GM12873 (cell line): ENCODE measurements around the gene TBK1.

Experiments used
- TF ChIP-seq, protein P1 (sequence below): IDR thresholded peaks from 2 replicates; pipeline ENCODE4 v1.5.1; 2012; ENCODE audit warnings: low read depth, mild to moderate bottlenecking, moderate library complexity, low read length, control low read depth; ENCODE audit not compliant: insufficient read depth; ENCODE audit errors: missing control alignments

TBK1 gene

DNA sequence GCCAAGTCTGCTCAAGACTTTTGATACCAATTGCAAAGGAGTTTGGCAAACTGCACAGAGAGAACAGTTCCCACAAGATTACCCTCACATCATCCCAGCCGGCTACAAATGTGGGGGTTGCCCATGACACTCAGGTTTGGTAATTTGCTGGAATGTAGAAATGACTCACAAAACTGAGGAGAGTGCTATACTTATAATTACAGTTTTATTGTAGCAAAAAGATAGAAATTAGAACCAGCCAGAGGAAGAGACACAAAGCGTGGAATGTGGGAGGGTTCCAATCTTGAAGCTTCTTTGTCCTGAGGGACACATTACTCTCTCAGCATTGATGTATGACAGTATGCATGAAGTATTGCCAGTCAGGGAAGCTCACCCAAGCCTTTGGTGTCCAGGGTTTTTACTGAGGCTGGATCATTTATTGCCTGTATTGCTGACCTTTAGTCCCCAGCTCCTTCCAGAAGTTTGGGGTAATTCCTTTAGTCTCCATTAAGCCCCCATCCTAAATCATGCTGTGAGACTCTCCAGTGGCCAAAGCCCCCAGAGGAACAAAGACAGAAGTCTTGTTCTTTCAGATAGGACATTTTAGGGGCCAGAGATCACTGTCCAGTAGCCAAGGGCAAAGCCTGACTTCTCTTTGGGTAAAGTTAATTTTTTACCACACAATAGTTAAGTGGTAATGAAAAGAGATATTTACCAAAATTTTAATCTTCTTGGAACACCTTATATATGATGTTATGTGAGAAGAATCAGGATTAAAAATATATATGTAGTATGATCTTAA, 9.9 kb downstream of the TBK1 start:
- TF ChIP-seq, protein P1, sequence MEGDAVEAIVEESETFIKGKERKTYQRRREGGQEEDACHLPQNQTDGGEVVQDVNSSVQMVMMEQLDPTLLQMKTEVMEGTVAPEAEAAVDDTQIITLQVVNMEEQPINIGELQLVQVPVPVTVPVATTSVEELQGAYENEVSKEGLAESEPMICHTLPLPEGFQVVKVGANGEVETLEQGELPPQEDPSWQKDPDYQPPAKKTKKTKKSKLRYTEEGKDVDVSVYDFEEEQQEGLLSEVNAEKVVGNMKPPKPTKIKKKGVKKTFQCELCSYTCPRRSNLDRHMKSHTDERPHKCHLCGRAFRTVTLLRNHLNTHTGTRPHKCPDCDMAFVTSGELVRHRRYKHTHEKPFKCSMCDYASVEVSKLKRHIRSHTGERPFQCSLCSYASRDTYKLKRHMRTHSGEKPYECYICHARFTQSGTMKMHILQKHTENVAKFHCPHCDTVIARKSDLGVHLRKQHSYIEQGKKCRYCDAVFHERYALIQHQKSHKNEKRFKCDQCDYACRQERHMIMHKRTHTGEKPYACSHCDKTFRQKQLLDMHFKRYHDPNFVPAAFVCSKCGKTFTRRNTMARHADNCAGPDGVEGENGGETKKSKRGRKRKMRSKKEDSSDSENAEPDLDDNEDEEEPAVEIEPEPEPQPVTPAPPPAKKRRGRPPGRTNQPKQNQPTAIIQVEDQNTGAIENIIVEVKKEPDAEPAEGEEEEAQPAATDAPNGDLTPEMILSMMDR, result no peak

DNA sequence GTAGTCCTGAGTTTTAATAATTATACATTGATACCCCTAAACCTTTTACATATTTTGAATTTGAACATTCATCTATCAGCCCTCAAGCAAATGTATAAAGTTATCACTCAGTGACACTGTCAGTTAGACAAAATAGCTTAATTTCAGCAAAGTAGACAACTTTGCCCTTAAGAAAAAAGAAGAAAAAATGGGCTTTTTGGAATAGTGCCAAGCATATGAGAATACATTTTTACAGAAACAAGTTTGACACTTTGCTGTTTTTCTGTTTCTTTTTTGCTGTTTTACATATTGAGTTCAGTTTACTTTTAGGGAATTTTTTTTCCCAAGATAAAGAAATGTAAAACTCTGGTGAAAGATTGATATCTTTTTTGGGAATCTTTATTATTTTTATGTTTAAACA, 14.3 kb downstream of the TBK1 start:
- TF ChIP-seq, protein P1, result no peak

DNA sequence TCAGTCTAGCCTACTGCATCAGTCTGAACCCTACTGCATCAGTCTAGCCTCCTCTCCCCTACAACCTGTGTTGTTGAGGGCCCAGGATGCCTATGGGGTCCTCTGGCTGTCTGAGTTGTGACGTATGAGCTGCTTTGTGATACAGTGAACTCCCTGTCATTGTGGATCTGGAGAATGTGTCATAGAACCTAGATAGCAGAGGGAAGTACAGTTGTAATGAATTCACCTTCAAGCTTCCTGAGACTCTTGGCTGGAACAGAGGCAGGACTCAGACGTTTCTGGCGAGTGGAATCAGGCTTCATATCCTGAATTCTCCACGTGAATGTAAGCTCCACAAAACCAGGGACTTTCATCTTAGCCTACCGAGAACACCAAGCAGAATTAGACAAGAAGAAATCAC, 17.0 kb downstream of the TBK1 start:
- TF ChIP-seq, protein P1, result no peak

GRCh38 chr12:64469455-64470142, 17.7 kb downstream of the TBK1 start:
- TF ChIP-seq, protein P1, result no peak

DNA sequence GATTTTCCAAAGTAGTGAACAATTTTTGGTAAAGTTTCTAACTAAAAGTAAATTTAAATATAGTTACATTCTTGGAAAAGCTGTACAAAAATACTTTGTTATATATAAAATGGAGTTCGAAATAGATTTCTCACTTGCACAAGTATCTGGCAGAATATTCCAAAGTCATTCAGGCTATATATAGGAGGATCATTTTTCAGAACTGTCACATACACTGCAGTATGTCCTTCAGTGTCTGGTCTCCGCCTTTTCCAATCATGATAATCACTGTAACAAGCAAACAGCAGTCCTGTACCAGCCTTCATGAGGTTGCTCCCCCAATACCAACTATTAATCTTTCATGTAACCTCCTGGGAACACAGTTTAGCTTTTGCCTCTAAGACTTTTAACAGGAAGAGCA, 18.6 kb downstream of the TBK1 start:
- TF ChIP-seq, protein P1, result no peak

GRCh38 chr12:64473176-64473575, 21.3 kb downstream of the TBK1 start:
- TF ChIP-seq, protein P1, result no peak

DNA sequence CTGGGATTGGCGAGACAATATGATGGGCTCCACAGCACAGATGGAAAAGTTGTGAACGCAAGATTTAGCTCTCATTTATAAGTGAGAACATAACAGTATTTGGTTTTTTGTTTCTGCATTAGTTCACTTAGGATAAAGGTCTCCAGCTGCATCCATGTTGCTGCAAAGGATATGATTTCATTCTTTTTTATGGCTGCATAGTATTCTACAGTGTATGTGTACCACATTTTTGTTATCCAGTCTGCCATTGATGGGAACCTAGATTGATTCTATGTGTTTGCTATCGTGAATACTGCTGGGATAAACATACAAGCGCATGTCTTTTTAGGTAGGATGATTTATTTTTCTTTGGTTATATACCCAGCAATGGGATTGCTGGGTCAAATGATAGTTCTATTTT, 23.6 kb downstream of the TBK1 start:
- TF ChIP-seq, protein P1, result no peak
